Activated CD8-positive, alpha-beta T cell treated with anti-CD3 and anti-CD28 coated beads, Interleukin-2, amount 10 ng/mL, durations not matched to agents 7 days and 5 days (primary cell): ENCODE data around the gene DPF1. TPM values are rescaled to one million over a fixed set of nuclear protein-coding genes. Genes with fewer than 3 reads are reported as not detected.

Experiments
- ATAC-seq: fragments of 150-1000 bp; cut with Tn5 transposase; one replicate; pipeline ENCODE4 v1.10.0; 2021; ENCODE audit warnings: moderate library complexity
- CTCF ChIA-PET: fragments of 350-600 bp; sonication (Branson Sonifier 250); formaldehyde crosslinking; loops from one replicate; lab custom pipeline; 2021; ENCODE audit warnings: antibody characterized with exemption; lab: Charles Lee
- POLR2A ChIA-PET: fragments of 350-600 bp; sonication (Branson Sonifier 250); formaldehyde crosslinking; loops from one replicate; lab custom pipeline; 2021; ENCODE audit warnings: antibody characterized with exemption; lab: Charles Lee
- DNase-seq: peaks from one replicate; pipeline ENCODE4 v3.0.0-alpha.2; 2020
- H3K27ac Mint-ChIP-seq: one replicate; pipeline ENCODE4 v1.8.0; 2021; ENCODE audit warnings: mild to moderate bottlenecking, mixed read lengths
- H3K27me3 Mint-ChIP-seq: one replicate; pipeline ENCODE4 v1.8.0; 2021; ENCODE audit warnings: low read depth, mixed read lengths
- H3K36me3 Mint-ChIP-seq: one replicate; pipeline ENCODE4 v1.8.0; 2021; ENCODE audit warnings: low read depth, mixed read lengths
- H3K4me1 Mint-ChIP-seq: one replicate; pipeline ENCODE4 v1.8.0; 2021; ENCODE audit warnings: low read depth, mixed read lengths
- H3K4me3 Mint-ChIP-seq: one replicate; pipeline ENCODE4 v1.8.0; 2021; ENCODE audit warnings: mild to moderate bottlenecking, mixed read lengths
- H3K9me3 Mint-ChIP-seq: one replicate; pipeline ENCODE4 v1.8.0; 2022; ENCODE audit warnings: mixed read lengths; ENCODE audit not compliant: insufficient read depth
- total RNA-seq, 2 experiments: library from RNA; stranded (reverse); gene quantifications; one replicate each; pipeline ENCODE4 v1.2.3, GENCODE V29; 2021

DPF1 gene
- total RNA-seq, 2 experiments from 2014 or later = 0.16 to 0.29 TPM

GRCh38 chr19:38172001-38172400 is 52.0 kb downstream of the DPF1 start:
- Mint-ChIP-seq H3K4me3 (no peak overlapping the region), H3K27me3 (no peaks in the 10 kb centered on the region), H3K36me3 (no peaks in the 10 kb centered on the region), H3K9me3 (no peaks in the 10 kb centered on the region), H3K27ac (no peak overlapping the region), H3K4me1 (no peaks in the 10 kb centered on the region)
- ChIA-PET CTCF (no interaction called here), POLR2A (no interaction called here)
- ATAC-seq (no peak), DNase-seq (no peak)

- H3K36me3 Mint-ChIP-seq = no peaks in the 10 kb centered on the region
- no peak overlapping the region for H3K4me3 Mint-ChIP-seq
- H3K27ac Mint-ChIP-seq = no peak overlapping the region
- H3K9me3 Mint-ChIP-seq = no peaks in the 10 kb centered on the region
- no peaks in the 10 kb centered on the region for H3K27me3 Mint-ChIP-seq
- ChIA-PET POLR2A (no interaction called here), CTCF (no interaction called here)
- ATAC-seq (no peak), DNase-seq (no peak)
- H3K4me1 Mint-ChIP-seq = no peaks in the 10 kb centered on the region
These were observed 53.7 kb downstream of the DPF1 start for GRCh38 chr19:38170334-38170733.

- ATAC-seq = no peak
- H3K4me3 Mint-ChIP-seq = no peak overlapping the region
- H3K36me3 Mint-ChIP-seq = peaks cover 8% of the 10 kb centered on the region
- H3K4me1 Mint-ChIP-seq = no peaks in the 10 kb centered on the region
- H3K27ac Mint-ChIP-seq = no peak overlapping the region
- no peak for DNase-seq
- H3K27me3 Mint-ChIP-seq = no peaks in the 10 kb centered on the region
- CTCF ChIA-PET = no interaction called here
- POLR2A ChIA-PET = no interaction called here
- H3K9me3 Mint-ChIP-seq = peaks cover under 1% of the 10 kb centered on the region
These were observed 55.4 kb downstream of the DPF1 start for GRCh38 chr19:38168637-38169036.

GRCh38 chr19:38165335-38165734 is 58.7 kb downstream of the DPF1 start:
- POLR2A ChIA-PET = no interaction called here
- peaks cover 31% of the 10 kb centered on the region for H3K36me3 Mint-ChIP-seq
- no peak overlapping the region for H3K27ac Mint-ChIP-seq
- CTCF ChIA-PET = no interaction called here
- DNase-seq (no peak), ATAC-seq (no peak)
- no peaks in the 10 kb centered on the region for H3K4me1 Mint-ChIP-seq
- H3K27me3 Mint-ChIP-seq = no peaks in the 10 kb centered on the region
- H3K4me3 Mint-ChIP-seq = no peak overlapping the region
- H3K9me3 Mint-ChIP-seq = peaks cover 3% of the 10 kb centered on the region

GRCh38 chr19:38164526-38164925 is 59.5 kb downstream of the DPF1 start:
- DNase-seq = no peak
- Mint-ChIP-seq H3K4me1 (no peaks in the 10 kb centered on the region), H3K27ac (no peak overlapping the region), H3K9me3 (peaks cover 3% of the 10 kb centered on the region), H3K4me3 (no peak overlapping the region), H3K36me3 (peaks cover 31% of the 10 kb centered on the region), H3K27me3 (no peaks in the 10 kb centered on the region)
- ChIA-PET CTCF (no interaction called here), POLR2A (no interaction called here)
- no peak for ATAC-seq

- DNase-seq (no peak), ATAC-seq (no peak)
- Mint-ChIP-seq H3K36me3 (peaks cover 31% of the 10 kb centered on the region), H3K9me3 (peaks cover 3% of the 10 kb centered on the region), H3K27me3 (no peaks in the 10 kb centered on the region), H3K4me1 (no peaks in the 10 kb centered on the region), H3K4me3 (no peak overlapping the region), H3K27ac (no peak overlapping the region)
- POLR2A ChIA-PET = no interaction called here
- CTCF ChIA-PET = no interaction called here
These were observed 60.4 kb downstream of the DPF1 start for GRCh38 chr19:38163419-38164290.

- ChIA-PET POLR2A (no interaction called here), CTCF (no interaction called here)
- DNase-seq = no peak
- no peaks in the 10 kb centered on the region for H3K4me1 Mint-ChIP-seq
- H3K4me3 Mint-ChIP-seq = no peak overlapping the region
- no peak for ATAC-seq
- peaks cover 3% of the 10 kb centered on the region for H3K9me3 Mint-ChIP-seq
- H3K36me3 Mint-ChIP-seq = peaks cover 31% of the 10 kb centered on the region
- H3K27me3 Mint-ChIP-seq = no peaks in the 10 kb centered on the region
- H3K27ac Mint-ChIP-seq = no peak overlapping the region
These were observed 61.4 kb downstream of the DPF1 start for GRCh38 chr19:38162632-38163031.

GRCh38 chr19:38162094-38162493 is 61.9 kb downstream of the DPF1 start:
- no peaks in the 10 kb centered on the region for H3K27me3 Mint-ChIP-seq
- ATAC-seq = no peak
- peaks cover 3% of the 10 kb centered on the region for H3K9me3 Mint-ChIP-seq
- peaks cover 31% of the 10 kb centered on the region for H3K36me3 Mint-ChIP-seq
- H3K27ac Mint-ChIP-seq = no peak overlapping the region
- ChIA-PET CTCF (no interaction called here), POLR2A (no interaction called here)
- no peak for DNase-seq
- no peak overlapping the region for H3K4me3 Mint-ChIP-seq
- H3K4me1 Mint-ChIP-seq = no peaks in the 10 kb centered on the region

Other genes starting within 250 kb of the DPF1 start
- not detected for gene PPP1R14A, start 32.2 kb upstream of the DPF1 start, total RNA-seq
- 10 to 100 TPM; 31.5 to 35.1 TPM for gene SPINT2, start 40.4 kb upstream of the DPF1 start, total RNA-seq
- not detected for gene C19orf33, start 80.0 kb upstream of the DPF1 start, total RNA-seq
- gene YIF1B, start 91.7 kb upstream of the DPF1 start, total RNA-seq = 10 to 100 TPM; 66.6 to 72.3 TPM
- gene KCNK6, start 95.6 kb upstream of the DPF1 start, total RNA-seq = 10 to 100 TPM; 13.5 to 13.7 TPM
- 10 to 100 TPM; 10.7 to 11.3 TPM for gene CATSPERG, start 111.6 kb upstream of the DPF1 start, total RNA-seq
- 100 to 1,000 TPM; 173 to 187 TPM for gene PSMD8, start 150.3 kb upstream of the DPF1 start, total RNA-seq
- gene GGN, start 163.8 kb upstream of the DPF1 start, total RNA-seq = not detected
- 1 to 10 TPM in 1 of 2 experiments, under 1 TPM in 1; 0.90 to 1.3 TPM for gene SPRED3, start 164.5 kb upstream of the DPF1 start, total RNA-seq
- 10 to 100 TPM; 21.0 to 25.9 TPM for gene FAM98C, start 178.9 kb upstream of the DPF1 start, total RNA-seq
- gene RASGRP4, start 202.0 kb upstream of the DPF1 start, total RNA-seq = under 1 TPM; 0.42 to 0.50 TPM
- under 1 TPM; 0.42 to 0.83 TPM for gene RYR1, start 209.5 kb upstream of the DPF1 start, total RNA-seq